NCI-H1092 treated with DMSO at 0.1 percent for 48 hours (cell line): ENCODE results near the gene NMT1.

Experiments used
- DNase-seq: peaks from one replicate; lab custom pipeline; 2025; lab: John Stamatoyannopoulos, UW

NMT1 gene

DNA sequence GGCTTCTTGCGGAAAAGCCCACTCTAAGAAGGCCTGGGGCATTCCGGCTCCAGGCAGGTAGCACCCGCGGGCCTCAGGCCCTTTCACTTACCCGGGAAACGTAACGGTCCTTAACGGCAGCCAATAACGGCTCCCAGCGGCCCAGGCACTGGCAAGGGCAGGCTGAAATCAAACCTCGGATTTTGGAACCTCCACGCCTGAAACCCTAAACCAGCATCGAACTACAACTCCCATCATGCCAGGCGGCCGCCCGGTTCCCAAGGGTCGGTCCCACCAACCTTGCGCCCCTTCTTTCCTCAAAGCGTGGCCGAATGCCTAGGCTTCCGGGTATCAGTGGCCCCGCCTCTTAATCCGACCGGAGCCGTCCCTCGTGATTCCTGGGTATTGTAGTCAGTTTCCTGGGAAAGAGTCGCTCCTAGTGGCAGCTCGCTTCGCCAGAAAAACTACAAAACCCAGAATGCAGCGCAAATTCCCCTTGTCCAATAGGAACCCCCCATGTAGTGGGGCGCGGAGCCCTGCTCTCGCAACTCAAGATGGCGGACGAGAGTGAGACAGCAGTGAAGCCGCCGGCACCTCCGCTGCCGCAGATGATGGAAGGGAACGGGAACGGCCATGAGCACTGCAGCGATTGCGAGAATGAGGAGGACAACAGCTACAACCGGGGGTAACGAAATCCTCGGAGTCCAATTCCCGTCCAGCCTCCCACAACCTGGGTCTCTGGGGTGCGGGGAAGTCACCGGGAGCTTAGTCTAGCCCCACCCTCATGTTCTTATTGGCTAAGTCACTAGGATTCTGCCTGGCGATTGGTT lies at the start of gene NMT1:
Gene NMT1 (plus strand): TSS at position 521 of the 809 bp plus-strand sequence. CDS start 13 bp downstream, at position 534.
- peak; percentile 100 for DNase-seq

DNA sequence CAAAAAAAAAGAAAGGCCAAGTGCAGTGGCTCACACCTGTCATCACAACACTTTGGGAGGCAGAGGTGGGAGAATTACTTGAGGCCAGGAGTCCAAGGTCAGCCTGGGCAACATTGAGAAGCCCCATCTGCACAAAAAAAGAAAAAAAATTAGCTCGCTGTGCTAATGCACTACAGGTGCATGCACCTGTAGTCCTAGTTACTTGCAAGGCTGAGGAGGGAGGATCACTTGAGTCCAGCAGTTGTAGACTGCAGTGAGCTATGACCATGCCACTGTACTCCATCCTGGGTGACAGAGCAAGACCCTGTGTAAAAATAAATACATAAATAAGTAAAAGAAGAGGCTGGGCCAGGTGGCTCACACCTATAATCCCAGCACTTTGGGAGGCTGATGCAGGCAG lies 49.4 kb upstream of the NMT1 start:
- no peak for DNase-seq

DNA sequence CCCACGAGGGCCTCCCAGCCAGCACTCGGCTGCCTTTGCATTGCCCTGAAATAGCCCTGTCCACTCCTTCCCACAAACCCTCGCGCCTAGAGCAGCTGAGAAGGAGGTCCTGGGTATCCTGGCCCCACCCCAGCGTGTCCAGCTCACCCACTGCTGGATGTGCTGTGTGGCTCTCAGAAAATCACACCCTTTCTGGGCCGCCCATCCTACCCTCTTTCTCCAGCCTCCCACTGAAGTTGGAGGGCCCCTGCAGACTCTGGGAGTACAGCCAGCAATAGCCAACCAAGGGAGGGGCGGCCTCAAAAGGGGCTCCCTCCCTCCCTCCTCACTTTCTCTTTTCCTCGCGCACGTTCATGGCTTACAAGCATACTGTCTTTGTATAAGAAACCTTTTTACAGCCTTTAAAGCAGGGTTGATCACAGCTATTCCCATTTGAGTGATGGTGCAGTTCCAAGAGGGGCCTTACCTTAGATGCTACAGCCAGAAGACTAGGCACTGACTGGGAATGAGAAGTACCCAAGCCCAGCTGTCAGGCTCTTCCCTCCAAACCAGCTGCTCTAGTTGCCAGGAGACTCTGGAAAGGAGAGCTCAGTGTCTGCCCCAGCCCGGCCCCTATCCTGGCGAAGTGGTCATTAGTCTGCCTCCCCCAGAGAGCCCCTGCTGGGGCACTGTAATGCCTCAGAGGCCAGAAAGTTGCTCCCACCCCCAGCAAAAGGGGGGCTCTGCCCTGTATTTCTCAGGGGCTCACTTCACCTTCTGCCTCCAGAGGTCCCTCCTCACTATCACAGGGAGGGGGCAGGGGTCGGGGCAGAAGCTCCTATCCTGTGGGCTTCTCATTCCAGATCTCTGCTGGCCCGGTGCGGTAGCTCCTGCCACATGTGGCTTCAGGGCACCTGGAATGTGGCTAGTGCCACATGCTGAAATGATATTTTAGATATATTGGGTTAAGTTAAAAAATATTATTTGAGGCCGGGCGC lies 47.8 kb upstream of the NMT1 start:
- peak; percentile 95 for DNase-seq

DNA sequence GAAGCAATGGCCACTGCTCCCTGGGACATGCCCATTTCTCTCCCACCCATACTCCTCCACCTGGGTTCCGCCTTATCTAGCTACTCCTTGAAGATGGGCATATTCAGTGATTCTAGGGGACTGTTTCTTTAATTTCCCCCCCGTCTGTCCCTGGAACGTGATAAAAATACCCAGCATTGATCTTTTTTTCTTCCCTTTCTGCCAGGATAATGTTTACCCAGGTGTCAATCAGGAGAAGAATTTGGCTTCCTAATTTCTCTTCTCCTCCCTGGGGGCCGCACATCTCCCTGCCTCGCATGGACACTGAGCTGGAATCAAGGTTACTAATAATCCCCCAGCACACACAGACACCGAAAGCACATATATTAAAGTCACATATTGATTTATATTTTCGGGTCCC lies 44.9 kb upstream of the NMT1 start:
- DNase-seq = no peak

DNA sequence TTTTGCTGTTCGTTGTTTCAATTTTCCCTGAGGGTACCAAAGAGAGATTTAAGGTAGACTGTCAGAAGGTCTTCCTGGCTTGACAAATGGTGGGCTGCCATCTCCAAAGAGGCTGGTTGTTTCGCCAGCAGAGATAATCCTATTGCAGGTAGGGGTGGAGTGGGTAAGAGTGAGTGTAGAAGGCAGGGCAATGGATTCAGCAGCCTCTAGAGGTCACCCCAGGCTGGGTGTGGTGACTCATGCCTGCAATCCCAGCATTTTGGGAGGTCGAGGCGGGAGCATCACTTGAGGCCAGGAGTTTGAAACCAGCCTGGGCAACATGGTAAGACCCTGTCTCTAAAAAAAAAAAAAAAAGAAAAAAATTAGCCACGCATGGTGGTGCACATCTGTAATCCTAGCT lies 44.3 kb upstream of the NMT1 start:
- DNase-seq = no peak

DNA sequence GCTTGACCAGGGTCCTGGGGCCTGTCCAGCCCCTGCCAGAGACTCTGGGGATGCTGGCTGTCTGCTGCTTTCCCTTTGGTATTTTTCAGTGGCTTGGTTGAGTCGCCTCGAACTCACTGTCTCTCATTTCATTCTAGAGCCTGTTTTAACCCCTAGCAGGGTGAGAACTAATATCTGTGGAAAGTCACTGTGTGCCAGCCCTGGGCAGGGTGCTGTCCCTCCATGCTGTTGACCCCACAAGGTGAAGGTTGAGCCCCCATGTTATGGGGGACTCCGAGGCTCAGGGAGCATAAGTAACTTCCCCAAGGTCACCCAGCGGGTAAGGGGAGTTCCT lies 42.6 kb upstream of the NMT1 start:
- DNase-seq = no peak

DNA sequence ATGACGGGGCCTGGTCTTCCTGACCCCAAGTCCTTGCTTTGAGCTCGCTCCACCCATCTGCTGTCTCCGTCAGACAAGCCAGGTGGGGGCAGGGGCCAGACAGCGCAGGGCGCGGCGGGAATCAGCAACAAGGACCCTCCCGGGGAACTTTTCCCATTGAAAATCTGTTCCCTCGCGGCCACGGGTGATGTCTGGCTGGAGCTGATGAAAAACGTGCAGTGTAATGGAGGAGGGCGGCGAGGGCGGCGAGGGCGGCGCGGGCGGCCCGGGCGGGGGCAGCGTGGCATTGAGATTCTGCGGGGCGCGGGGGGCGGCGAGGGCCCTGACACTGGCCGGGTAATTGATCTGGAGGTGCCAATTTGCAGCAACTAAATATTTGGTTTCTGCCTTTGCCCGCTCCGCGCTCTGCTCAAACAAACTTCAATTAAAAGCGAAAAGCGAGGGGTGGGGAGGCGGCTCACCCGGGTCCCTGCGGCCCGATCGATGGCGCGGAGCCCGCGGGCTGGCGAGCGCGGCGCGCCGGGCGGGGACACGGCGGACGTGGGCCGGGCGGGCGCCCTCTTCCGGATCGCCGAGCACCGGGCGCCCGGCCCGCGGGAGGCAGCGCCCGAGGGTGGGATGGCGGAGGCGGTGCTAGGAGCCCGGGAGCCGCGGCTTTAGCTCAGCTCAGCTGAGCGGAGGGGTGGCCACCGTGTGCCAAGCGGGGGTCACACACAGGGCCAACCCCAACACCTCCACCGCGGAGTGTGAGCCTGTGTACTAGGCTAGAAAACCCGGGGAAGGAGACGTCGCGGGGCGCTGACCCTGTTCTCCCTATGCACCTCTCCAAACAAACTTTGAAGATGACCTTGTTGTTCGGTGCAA lies 42.0 kb upstream of the NMT1 start:
- DNase-seq = peak; percentile 47

DNA sequence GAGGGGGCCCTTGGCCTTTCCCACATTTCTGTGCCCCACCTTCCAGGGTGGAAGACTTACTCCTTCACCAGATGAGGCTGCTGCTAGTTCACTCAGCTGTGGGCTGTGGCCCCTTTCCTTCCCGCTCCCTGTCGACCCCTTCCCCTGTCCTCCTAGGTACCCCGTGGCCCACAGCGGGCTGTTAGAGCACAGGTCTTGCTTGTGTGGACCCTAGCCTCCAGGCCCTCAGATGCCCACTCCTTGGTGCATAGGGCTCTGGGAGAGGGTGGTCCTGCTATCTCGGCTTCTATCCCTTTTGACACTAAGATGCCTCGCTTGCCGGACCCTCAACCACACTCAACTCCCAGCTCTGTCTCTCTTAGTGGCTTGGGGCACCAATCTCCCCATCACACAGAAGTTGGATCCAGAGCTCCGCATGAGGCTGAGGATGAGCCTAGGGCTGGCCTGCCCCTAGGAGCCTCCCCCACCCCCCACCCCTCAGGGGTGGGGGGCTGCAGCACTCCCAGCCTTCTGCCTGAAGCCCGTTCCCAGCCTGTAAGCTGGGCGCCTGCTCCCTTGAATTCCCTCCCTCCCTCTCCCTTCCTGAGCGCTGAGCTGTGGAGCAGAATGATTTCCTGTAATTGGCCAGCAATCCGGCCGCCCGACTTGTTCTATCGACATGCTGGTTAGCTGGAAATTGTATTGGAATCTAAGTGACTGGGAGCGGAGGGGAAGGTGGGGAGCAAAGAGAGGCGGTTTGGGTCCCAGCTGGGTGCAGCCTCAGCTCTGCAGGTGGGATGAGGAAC lies 40.6 kb upstream of the NMT1 start:
- DNase-seq = no peak

DNA sequence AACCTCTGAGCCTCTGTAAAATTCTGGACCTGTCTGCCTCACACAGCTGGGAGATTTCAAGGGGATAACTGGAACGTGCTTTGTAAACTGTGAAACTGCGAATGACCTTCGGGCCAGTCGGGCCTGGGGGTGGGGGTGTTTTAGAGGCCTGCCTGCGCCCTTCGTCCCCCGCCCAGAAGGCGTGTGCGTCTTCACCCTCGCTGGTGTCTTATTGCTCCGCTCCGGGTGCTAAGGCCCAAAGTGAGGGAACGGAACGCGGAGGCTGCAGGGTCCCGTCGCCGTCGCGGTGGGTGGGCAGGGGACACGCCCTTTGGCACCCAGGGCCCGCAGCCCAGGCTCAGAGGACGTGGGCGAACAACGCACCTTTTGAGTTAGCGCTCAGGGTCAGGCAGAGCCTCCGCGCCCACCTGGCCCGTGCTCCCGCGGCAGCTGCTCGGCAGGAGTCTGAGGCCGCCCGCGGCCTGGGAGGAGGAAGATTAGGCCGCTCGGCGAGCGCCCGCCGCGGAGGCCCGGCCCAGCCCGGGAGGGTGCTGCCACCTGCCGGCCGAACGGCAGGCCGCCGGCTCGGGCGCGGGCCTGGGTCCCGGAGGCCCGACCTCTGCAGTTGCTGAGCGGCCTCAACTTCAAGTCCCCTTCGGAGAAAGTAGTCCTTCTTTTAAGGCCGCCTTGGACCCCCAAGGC lies 39.4 kb upstream of the NMT1 start:
- DNase-seq = peak; percentile 27

DNA sequence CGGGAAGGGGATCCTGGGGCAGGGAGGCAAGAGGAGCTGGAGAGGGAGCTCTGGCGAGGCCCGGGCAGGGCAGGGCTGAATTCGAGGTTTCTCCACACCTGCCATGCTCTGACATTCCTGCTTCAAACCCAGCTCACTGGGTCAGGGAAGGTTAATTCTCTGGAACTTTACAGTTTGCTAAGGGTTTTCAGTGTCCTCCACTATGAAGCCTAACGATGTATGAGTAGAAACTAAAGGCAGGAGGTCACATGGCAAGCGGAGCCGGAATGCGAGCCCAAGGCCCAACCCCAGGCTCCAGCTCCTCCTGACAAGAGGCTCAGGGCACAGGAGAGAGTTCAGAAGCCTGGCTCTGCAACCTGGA lies 38.8 kb upstream of the NMT1 start:
- no peak for DNase-seq

DNA sequence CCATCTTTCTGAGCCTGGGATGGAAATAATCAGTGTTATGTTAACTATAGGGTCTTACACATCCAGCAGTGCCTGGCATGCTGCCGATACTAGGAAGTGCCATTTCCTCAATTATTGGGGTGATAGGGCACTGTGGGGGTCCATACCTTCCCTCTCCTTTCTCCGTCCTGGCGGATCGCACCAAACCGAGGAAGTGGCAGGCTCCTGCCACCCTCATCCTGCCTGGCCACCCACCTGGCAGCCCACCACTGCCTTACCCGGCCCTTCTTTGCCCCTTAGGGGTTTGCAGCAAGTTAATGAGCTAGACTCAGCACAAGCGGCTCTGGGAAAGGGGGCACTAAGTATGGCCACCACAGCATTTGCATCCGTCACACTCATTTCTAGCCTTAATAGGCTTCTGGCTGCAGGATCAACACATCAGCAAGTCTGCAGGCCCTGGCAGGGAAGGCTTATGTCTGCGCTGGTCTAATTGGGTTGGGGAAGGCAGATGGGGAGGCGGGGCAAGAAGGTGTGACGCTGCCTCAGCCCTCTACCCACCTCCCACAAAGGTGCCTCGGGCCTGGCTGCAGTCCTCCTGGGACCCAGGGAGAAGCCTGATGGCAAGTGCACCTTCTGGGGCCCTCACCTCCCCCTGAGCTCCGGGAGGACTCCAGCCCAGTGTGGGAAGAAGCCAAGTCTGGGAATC lies 38.3 kb upstream of the NMT1 start:
- DNase-seq = no peak

DNA sequence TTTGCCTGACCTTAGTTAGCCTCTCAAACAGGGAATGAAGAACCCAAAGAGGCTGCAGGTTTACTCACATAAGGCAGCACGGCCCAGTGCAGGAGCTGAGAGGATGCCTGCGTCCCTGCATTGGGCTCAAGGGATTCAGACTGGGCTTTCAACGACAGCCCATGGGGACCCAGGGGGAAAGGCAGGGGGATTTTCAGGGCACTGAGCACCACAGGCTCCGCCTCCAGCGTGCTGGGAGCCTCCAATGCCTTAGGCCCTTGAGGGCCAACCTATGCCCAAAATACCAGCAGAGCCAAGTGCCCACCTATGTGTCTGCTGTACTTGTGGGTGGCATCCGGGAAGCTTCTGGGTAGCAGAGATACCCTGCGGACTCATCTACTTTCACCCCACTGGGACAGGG lies 32.0 kb upstream of the NMT1 start:
- no peak for DNase-seq

DNA sequence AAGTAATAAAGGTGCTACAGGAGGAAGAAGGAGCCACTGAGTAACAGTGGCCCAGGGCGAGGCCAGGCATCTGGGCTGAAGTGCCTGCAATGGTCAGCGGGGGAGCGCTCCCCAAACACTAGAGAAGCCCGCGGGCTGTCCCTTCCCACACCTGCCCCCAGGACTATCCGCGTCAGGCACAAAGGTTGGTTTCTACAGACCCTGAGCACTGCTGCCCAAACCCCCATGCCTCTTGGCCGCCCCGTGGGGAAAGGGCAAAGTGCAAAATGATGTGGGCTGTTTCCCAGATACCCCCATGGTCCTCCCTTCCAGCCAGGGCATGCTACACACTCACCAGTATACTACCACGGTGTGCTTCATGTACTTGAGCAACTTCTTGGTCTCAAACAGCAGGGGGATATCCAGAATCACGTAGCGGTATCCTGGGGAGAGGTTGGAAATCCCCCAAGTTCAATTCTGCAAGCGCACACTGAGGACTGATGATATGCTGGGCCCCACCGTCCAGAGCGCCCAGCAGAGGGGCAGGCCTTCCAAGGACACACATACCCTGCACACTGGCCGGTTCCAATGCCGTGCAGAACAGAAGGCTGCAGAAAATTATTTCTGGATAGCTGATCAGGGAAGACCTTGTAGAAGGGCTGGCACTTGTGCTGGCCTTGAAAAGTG lies 31.2 kb upstream of the NMT1 start:
- no peak for DNase-seq

DNA sequence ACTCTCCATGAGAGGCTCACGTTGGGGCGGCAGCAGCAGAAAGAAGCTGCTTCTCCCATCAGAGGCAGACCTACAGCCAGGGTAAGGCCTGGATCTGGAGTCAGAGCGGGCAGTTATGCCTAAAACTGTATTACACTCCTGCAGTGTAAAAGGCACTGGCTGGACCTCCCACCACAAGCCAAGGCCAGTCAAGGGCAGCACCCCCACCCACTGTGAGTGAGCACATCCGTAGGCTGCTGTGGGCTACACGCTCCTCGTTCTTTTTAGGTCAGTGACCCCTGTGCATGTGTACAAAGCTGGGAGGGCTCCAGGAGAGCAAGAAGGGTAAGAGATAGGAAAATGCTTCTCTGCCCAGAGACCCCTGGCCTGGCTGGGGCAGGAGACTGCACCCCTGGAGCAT lies 30.4 kb upstream of the NMT1 start:
- no peak for DNase-seq

DNA sequence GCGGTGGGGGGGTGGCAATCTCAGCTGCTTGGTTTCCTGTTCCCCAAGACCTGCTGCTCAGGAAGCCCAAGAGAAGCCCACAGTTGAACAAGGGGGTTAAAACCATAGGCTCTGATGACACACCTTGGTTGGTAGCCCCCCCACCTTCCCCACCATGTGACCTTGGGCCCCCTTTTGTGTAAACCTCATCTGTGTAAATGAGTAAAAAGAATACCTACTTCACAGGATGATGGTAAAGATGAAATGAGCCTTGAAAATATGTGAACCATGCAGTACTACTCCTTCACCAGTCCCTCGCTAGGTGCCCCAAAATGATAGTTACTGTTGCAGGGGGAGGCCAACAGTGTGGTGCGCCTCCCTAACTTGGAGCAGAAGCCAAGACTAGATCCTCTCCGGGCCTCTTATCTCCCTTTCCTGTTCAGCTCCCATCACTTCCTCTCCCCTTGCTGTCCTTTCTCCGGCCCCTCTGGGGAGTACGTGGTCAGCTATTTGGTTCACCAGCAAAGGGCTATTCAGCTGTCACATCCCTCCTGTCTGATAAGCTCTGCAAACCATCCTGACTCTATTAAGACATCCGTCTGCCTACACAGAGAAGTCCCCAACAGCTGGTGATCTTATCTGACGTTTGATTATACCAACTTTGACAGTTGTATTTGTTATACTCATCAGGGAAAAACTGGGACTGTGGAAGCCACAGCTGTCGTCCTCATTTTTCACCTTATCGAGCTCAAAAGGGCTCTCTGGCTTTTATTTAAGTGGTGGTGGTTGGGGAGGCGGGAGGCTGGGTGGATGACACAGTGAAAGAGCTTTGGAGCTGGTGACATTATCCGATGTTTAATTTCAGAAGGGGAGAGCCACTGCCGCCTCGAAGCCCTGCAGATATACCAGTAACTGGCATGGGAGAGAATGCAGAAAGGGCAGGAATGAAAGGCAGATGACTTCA lies 29.6 kb upstream of the NMT1 start:
- DNase-seq = no peak

DNA sequence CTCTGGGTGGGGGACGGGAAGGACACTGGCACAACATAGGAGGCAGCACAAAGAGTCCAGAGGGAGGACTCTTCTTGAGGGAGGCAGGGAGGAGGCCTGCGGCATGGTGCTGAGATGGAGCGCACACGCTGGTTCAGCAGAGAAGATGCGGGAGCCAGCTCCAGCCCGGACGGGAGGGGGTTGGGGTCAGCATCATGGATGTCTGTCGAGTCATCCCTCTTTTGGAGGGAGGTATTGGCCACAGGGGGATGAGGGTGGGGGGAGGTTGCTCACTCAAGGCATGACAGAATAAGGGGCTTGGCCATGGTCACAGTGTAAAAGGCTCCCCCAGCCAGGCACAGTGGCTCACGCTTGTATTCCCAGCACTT lies 29.0 kb upstream of the NMT1 start:
- no peak for DNase-seq

DNA sequence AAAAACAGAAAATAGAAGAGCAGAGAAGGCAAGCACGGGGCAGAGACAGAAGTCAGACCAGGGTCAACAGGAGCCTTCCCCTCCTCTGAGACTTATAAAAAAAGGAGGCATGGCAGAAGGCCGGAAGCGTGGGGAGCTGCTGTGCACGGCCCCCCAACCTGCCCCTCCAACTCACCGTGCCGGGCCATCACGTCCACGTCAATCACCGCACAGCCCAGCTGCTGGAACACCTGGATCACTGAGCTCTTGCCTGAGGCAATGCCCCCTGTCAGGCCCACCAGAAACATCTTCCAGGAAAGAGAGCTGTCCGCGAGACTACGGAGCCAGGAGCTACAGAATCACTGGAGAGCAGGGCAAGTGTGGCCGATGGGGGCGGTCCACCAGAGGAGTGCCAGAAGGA lies 26.5 kb upstream of the NMT1 start:
- DNase-seq = no peak

DNA sequence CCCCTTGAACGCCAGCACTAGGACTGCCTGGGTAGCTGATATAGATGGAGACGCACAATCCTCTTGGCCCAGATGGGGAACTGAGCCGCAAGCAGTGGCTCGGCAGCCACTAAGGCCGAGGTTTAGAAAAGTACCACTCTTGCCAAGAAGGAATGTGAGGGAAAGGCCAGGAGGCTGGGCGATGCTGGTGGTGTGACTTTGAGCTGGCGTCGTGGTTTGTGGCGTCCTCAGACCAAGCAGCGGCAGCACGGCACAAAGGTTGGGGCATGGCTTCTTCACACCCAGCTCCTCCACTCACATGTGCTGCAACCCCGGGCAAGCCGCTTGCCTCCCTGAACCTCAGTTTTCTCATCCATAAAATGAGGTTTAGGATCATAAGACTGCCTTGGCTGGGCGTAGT lies 25.3 kb upstream of the NMT1 start:
- no peak for DNase-seq

DNA sequence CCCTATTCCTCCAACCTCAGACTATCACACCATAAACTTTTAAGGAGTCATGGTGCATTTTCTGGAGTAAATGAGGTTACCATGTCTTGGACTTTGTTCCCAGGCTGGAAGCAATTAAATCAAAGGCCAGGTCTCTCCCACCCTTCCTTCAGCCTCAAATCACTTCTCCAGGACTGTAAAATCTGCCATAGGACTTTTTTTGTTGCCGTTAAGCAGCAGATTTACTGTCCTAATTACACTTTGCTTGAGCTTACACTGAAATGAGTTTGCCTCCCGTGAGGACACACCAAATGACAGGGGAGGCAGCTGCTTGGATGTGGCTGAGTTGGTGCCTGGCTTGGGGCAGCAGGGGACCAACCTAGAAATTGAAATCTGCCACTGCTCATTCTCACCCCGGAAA lies 24.4 kb upstream of the NMT1 start:
- DNase-seq = no peak
